K562 (cell line): ENCODE measurements around the gene TMEM129. TPM values are rescaled to one million over a fixed set of nuclear protein-coding genes. Genes with fewer than 3 reads are reported as not detected.

ENCODE experiments used
- GABPB1 ChIP-seq: sonication (generic); formaldehyde crosslinking; IDR thresholded peaks from 2 replicates; pipeline ENCODE4 v1.8.0; 2022; ENCODE audit warnings: mild to moderate bottlenecking, missing genetic modification reagents
- NFIC ChIP-seq: fragments of 450-650 bp; IDR thresholded peaks from 2 replicates; pipeline ENCODE4 v1.6.1; 2017; ENCODE audit warnings: mild to moderate bottlenecking, inconsistent platforms
- PHF8 ChIP-seq: fragments of 200-600 bp; sonication (generic); IDR thresholded peaks from 2 replicates; pipeline ENCODE4 v1.6.1; 2012; ENCODE audit warnings: mixed run types, mild to moderate bottlenecking, inconsistent platforms, low read length, moderate library complexity, borderline replicate concordance
- SP1 ChIP-seq: sonication (generic); formaldehyde crosslinking; IDR thresholded peaks from 2 replicates; pipeline ENCODE4 v1.8.1; 2022; ENCODE audit warnings: mild to moderate bottlenecking, missing genetic modification reagents
- YY1 ChIP-seq, 3 experiments: IDR thresholded peaks; 2 replicates each; pipeline ENCODE4 v1.6.1; 2011; ENCODE audit warnings: low read length in 2 of 3, mild to moderate bottlenecking in 2 of 3, moderate library complexity in 2 of 3, borderline replicate concordance in 1 of 3, control low read depth in 1 of 3, low read depth in 1 of 3; ENCODE audit not compliant: insufficient read depth in 3 of 3, insufficient replicate concordance in 2 of 3, control insufficient read depth in 1 of 3, insufficient read length in 1 of 3; ENCODE audit errors: extremely low read depth in 1 of 3
- ZBTB8A ChIP-seq: fragments of 450-650 bp; IDR thresholded peaks from 2 replicates; pipeline ENCODE4 v1.6.1; 2018; ENCODE audit warnings: mild to moderate bottlenecking, moderate library complexity; ENCODE audit not compliant: partially characterized antibody
- ZFX ChIP-seq: sonication (generic); formaldehyde crosslinking; IDR thresholded peaks from 2 replicates; pipeline ENCODE4 v1.8.0; 2022; ENCODE audit warnings: mild to moderate bottlenecking, missing genetic modification reagents, moderate library complexity
- ZKSCAN3 ChIP-seq: fragments of 250-450 bp; sonication (Bioruptor Pico); IDR thresholded peaks from 2 replicates; pipeline ENCODE4 v1.4.0; 2020
- ZNF165 ChIP-seq: fragments of 250-450 bp; sonication (Bioruptor Pico); IDR thresholded peaks from 2 replicates; pipeline ENCODE4 v1.4.0; 2020; ENCODE audit warnings: borderline replicate concordance
- ZNF511 ChIP-seq: sonication (generic); formaldehyde crosslinking; IDR thresholded peaks from 2 replicates; pipeline ENCODE4 v1.8.0; 2022; ENCODE audit warnings: mild to moderate bottlenecking, missing genetic modification reagents
- polyA plus RNA-seq, 8 experiments: library from polyadenylated mRNA; depleted of rRNA in 4 of 8; stranded (reverse) in 5 of 8; unstranded in 3 of 8; fragments of >200 nt; fragmentation: Nextera tagmentation in 2 of 8; fragmentation: Illumina TruSeq in 1 of 8; extraction: Ambion mirVana in 2 of 8; extraction: Trizol in 1 of 8; gene quantifications; 2 replicates each; pipeline versions ENCODE4 v1.2.1 to v1.2.3, GENCODE V29; 2011 to 2014; ENCODE audit warnings: inconsistent platforms in 1 of 8, missing spikeins in 1 of 8
- total RNA-seq, 7 experiments: library from RNA; depleted of rRNA in 6 of 7; stranded (reverse); fragments of >200 nt in 6 of 7; fragmentation: Illumina TruSeq in 2 of 7; extraction: Trizol in 2 of 7; gene quantifications; 2 replicates each; pipeline versions ENCODE4 v1.2.1 to v1.2.3, GENCODE V29; 2011 to 2021; ENCODE audit warnings: low replicate concordance in 1 of 7
- TF ChIP-seq, protein P1 (sequence below): sonication (generic); formaldehyde crosslinking; IDR thresholded peaks from 2 replicates; pipeline ENCODE4 v1.8.0; 2022; ENCODE audit warnings: mild to moderate bottlenecking, low read depth, missing genetic modification reagents

TMEM129 gene
- total and polyA plus RNA-seq, 9 of the 15 experiments (the other 6 are each of a cell fraction or from before 2014, with no cell fraction given) = 0.34 to 47.2 (median 18.8) TPM

DNA sequence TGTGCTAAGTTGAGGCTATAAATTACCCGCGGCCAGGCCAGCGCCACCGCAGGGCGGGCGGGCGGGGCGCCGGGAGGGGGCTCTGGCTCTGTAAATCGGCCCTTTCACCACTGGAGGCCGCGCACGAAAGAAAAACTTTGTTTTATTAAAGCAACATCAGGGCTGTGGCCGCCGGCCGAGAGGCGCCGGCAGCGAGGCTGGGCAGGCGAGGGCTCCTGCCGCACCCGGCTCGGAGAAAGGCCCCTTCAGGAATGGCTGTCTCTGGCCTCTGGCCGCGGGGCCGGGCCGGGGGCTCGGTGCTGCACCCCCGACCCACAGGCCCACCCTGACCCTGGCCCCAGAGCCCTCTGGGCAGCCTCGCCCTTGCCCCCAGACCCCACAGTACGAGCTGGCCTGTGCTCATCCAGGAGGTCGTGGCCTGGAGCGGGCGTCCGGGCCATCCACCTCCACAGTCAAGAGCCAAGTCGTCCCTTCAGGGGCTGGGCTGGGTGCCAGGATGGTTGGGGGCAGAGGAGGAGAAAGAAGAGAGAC lies 42.5 kb upstream of the TMEM129 start (continued):
- TF ChIP-seq YY1 (IDR thresholded peaks at IDR 0.05; ENCODE audit: borderline replicate concordance in 1 of 3, control insufficient read depth in 1 of 3, extremely low read depth in 1 of 3, insufficient read depth in 3 of 3, insufficient read length in 1 of 3, insufficient replicate concordance in 2 of 3, low read depth in 1 of 3, low read length in 2 of 3) = peak in 1 of 3 experiments; percentile 15
- TF ChIP-seq ZFX (CRISPR knock-in tag) = 0 out of 2 replicates have a peak, but pooled peaks have one; percentile 10
- TF ChIP-seq PHF8 = peak; percentile 23; the same call in 1 of the 2 replicates
- TF ChIP-seq SP1 (CRISPR knock-in tag) = no peak
- TF ChIP-seq ZNF511 = no peak
- no peak for TF ChIP-seq ZNF165 (CRISPR knock-in tag)
- TF ChIP-seq ZBTB8A = no peak
- TF ChIP-seq GABPB1 (CRISPR knock-in tag) = 0 out of 2 replicates have a peak, but pooled peaks have one; percentile 16
- peak; percentile 41; the same call in 1 of the 2 replicates for TF ChIP-seq NFIC
- TF ChIP-seq, protein P1, sequence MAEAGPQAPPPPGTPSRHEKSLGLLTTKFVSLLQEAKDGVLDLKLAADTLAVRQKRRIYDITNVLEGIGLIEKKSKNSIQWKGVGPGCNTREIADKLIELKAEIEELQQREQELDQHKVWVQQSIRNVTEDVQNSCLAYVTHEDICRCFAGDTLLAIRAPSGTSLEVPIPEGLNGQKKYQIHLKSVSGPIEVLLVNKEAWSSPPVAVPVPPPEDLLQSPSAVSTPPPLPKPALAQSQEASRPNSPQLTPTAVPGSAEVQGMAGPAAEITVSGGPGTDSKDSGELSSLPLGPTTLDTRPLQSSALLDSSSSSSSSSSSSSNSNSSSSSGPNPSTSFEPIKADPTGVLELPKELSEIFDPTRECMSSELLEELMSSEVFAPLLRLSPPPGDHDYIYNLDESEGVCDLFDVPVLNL = 0 out of 2 replicates have a peak, but pooled peaks have one; percentile 38
- no peak for TF ChIP-seq ZKSCAN3 (CRISPR knock-in tag)
